Measurements from ENCODE around the gene HOXC5.

HOXC5 gene

GRCh38 chr12:54019091-54019811 lies 13.6 kb upstream of the HOXC5 start:
- no peak for DNase-seq

GRCh38 chr12:54019924-54020590 lies 12.8 kb upstream of the HOXC5 start:
- no peak for DNase-seq

- DNase-seq, result no peak
These were observed 12.1 kb upstream of the HOXC5 start for GRCh38 chr12:54020591-54021405.

GRCh38 chr12:54021432-54022013 lies 11.3 kb upstream of the HOXC5 start:
- DNase-seq, result no peak

- DNase-seq, result no peak
These were observed 9.6 kb upstream of the HOXC5 start for GRCh38 chr12:54022960-54023884.

- no peak for DNase-seq
These were observed 8.7 kb upstream of the HOXC5 start for GRCh38 chr12:54024127-54024526.

- no peak for DNase-seq
These were observed 8.1 kb upstream of the HOXC5 start for GRCh38 chr12:54024581-54025305.

GRCh38 chr12:54025499-54026405 lies 7.1 kb upstream of the HOXC5 start:
- DNase-seq, result no peak

- no peak for DNase-seq
These were observed 6.0 kb upstream of the HOXC5 start for GRCh38 chr12:54026640-54027441.

- DNase-seq, result no peak
These were observed 5.4 kb upstream of the HOXC5 start for GRCh38 chr12:54027442-54027786.

GRCh38 chr12:54028314-54029201 lies 4.3 kb upstream of the HOXC5 start, which contains the start of gene HOXC6:
HOXC6 (plus strand) TSS chr12:54028440; CDS start chr12:54028522, 82 bp downstream.
- DNase-seq, result peak in 1 of 58 donors; percentile 1

GRCh38 chr12:54029529-54030441 lies 3.1 kb upstream of the HOXC5 start:
- no peak for DNase-seq

- DNase-seq, result no peak
These were observed 2.4 kb upstream of the HOXC5 start for GRCh38 chr12:54030442-54030801.

GRCh38 chr12:54030889-54031471 lies 1.9 kb upstream of the HOXC5 start:
- DNase-seq, result no peak

- DNase-seq, result no peak
These were observed 1.4 kb upstream of the HOXC5 start for GRCh38 chr12:54031480-54031879.
